ENCODE results near the gene NR4A1. TPM values are rescaled to one million over a fixed set of nuclear protein-coding genes. Genes with fewer than 3 reads are reported as not detected.

Gene NR4A1
- total RNA-seq: 100 to 1,000 TPM in 1 of 2 donors, 10 to 100 TPM in 1; 85.1 to 125 TPM

DNA sequence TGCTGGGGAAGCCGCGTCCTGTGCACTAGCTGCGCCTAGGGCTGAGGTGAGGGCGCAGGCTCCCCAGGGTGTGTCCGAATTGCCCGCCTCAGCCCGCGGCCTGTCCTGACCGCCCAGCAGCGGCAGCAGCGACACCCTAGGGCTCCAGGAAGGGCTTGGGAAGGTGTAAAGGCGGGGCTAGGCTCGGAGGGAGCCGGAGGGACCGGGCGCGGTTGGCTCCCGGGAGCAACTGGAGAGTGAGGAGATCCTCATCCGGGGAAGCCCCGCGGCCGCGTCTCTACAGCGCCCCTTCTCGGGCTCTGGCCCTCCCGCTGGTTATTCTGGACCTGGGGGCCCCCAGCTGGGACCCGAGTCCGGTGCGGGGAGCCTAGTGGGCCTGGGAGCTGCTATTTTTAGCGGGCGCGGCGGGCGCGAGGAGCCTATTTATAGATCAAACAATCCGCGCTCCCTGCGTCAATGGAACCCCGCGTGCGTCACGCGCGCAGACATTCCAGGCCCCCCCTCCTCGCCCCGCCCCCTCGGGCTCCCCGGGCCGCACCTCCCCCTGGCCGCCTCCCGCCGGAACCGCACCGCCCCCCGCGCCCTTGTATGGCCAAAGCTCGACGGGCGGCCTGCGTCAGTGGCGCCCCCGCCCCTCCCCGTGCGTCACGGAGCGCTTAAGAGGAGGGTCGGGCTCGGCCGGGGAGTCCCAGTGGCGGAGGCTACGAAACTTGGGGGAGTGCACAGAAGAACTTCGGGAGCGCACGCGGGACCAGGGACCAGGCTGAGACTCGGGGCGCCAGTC, at the start of gene NR4A1:
Gene NR4A1, plus strand, starts transcription at position 685 of the 784 bp plus-strand sequence. CDS start 2,887 bp downstream, outside the sequence.
- peak; percentile 99 for DNase-seq (ENCODE audit: low spot score)
- Histone ChIP-seq H3K4me3 (peak within 1 kb of the TSS; percentile 54 to 85), H3K27ac (peak within 1 kb of the TSS; percentile 100), H3K36me3 (peaks cover 5 to 6% of the 10 kb centered on the region in 2 donors), H3K27me3 (replicated peaks; ENCODE audit: insufficient read depth) (no peaks in the 10 kb centered on the region), H3K4me1 (replicated peaks) (peaks cover 33% of the 10 kb centered on the region), H3K9me3 (no peaks in the 10 kb centered on the region)
- WGBS: under 1% methylated on average over 59 of the region's 77 CpGs
- peak; percentile 100 for TF ChIP-seq POLR2AphosphoS5 (IDR thresholded peaks at IDR 0.05)
- TF ChIP-seq, protein P1, sequence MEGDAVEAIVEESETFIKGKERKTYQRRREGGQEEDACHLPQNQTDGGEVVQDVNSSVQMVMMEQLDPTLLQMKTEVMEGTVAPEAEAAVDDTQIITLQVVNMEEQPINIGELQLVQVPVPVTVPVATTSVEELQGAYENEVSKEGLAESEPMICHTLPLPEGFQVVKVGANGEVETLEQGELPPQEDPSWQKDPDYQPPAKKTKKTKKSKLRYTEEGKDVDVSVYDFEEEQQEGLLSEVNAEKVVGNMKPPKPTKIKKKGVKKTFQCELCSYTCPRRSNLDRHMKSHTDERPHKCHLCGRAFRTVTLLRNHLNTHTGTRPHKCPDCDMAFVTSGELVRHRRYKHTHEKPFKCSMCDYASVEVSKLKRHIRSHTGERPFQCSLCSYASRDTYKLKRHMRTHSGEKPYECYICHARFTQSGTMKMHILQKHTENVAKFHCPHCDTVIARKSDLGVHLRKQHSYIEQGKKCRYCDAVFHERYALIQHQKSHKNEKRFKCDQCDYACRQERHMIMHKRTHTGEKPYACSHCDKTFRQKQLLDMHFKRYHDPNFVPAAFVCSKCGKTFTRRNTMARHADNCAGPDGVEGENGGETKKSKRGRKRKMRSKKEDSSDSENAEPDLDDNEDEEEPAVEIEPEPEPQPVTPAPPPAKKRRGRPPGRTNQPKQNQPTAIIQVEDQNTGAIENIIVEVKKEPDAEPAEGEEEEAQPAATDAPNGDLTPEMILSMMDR (IDR thresholded peaks at IDR 0.05): peak in 2 of 4 experiments; percentile 11 to 20
- TF ChIP-seq POLR2A (IDR thresholded peaks at IDR 0.05): peak; percentile 95
- intact Hi-C loops (cut with DNase I): loop anchor here (2.0 kb wide), 1 partner anchor 18 kb away; no protein-coding TSS in a partner anchor

DNA sequence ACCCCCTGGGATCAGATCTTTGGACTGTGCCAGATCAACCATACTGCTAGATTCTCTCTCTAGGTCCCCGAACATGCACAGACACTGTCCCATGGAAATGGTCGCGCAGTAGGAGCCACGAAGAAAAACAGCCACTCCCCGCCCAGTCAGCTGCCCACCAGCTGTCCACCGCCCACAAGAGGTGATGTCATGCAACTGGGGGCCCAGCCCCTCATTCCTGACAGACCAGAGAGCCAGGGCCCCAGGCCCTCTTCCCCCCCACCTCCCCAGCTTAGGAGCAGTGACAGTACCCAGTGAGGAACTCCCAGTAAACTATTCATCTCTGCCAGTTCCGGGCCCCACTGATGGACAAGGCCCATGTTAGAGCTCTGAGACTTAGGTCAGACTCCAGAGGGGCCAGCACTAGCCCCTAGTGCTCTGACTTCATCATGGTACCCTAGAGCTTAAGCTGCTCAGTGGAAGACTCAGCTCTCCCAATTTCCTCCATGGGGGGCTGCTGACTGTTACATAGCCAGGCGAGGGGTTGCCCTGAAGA, 48.2 kb upstream of the NR4A1 start:
- Histone ChIP-seq H3K9me3 (no peaks in the 10 kb centered on the region), H3K36me3 (no peaks in the 10 kb centered on the region), H3K27ac (no peak overlapping the region), H3K27me3 (replicated peaks; ENCODE audit: insufficient read depth) (no peaks in the 10 kb centered on the region), H3K4me1 (replicated peaks) (no peaks in the 10 kb centered on the region), H3K4me3 (no peak overlapping the region)
- WGBS: 91% methylated on average over 8 of the region's 8 CpGs
- TF ChIP-seq, protein P1 (IDR thresholded peaks at IDR 0.05): no peak
- TF ChIP-seq POLR2A (IDR thresholded peaks at IDR 0.05): no peak
- TF ChIP-seq POLR2AphosphoS5 (IDR thresholded peaks at IDR 0.05): no peak
- intact Hi-C loops (cut with DNase I): no loop called here
- no peak for DNase-seq (ENCODE audit: low spot score)

DNA sequence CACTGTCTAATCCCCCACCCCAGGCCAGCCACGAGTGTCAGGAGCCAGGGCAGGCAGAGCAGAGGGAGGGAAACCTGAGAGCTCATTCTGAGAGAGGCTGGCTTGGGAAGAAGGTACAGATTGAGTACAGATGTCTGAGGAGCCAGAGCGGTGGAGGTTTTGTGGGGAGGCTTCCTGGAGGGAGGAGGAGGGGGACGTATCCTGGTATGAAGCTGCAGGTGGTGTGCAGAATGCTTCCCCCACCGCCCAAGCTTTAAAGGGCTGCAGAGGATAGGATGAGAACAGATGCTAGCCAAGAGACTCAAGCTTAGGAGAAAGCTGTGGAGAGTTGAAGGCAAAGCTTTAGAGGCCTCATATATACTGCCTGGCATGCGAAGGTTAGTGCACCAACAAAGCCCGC, 47.7 kb upstream of the NR4A1 start:
- Histone ChIP-seq H3K27ac (no peak overlapping the region), H3K27me3 (replicated peaks; ENCODE audit: insufficient read depth) (no peaks in the 10 kb centered on the region), H3K4me3 (no peak overlapping the region), H3K9me3 (no peaks in the 10 kb centered on the region), H3K36me3 (no peaks in the 10 kb centered on the region), H3K4me1 (replicated peaks) (no peaks in the 10 kb centered on the region)
- DNase-seq (ENCODE audit: low spot score): no peak
- WGBS: 76% methylated on average over 6 of the region's 6 CpGs
- no peak for TF ChIP-seq POLR2AphosphoS5 (IDR thresholded peaks at IDR 0.05)
- TF ChIP-seq, protein P1 (IDR thresholded peaks at IDR 0.05): no peak
- no peak for TF ChIP-seq POLR2A (IDR thresholded peaks at IDR 0.05)
- intact Hi-C loops (cut with DNase I): no loop called here

DNA sequence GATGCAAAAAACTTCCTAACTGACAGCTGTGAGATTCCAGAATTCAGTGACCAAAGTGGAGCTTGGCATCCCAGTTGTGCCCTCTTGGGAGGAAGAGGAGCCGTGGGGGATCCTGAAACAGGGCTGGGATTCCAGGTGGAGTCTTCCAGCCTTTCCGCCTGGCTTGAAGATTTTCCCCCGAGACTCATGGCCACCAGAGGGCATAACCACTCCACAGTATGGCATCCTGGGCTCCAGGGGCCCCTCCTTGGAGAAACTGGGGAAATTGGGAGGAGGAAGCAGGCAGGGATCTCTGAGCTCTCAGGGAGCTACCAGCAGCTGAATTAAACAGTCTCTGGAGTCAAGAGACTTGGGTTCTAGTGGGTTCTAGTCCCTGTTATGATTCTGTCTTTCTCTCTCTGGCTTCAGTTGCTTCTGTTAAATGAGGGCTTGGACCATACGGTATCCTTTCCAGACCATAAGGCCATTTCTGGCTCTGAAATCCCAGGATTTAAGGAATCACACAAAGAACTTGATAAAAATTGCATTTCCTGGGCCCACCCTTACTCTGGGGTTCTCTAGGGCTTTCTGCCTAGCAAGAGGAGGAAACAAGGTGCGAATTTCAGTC, 47.1 kb upstream of the NR4A1 start:
- no peak overlapping the region for H3K27ac ChIP-seq
- 50% methylated on average over 5 of the region's 5 CpGs for WGBS
- H3K27me3 ChIP-seq (replicated peaks; ENCODE audit: insufficient read depth): no peaks in the 10 kb centered on the region
- intact Hi-C loops (cut with DNase I): loop anchor here (2.0 kb wide), 1 partner anchor 17 kb away; no protein-coding TSS in a partner anchor
- peaks cover under 1% of the 10 kb centered on the region for H3K4me1 ChIP-seq (replicated peaks)
- no peak overlapping the region for H3K4me3 ChIP-seq
- H3K36me3 ChIP-seq: no peaks in the 10 kb centered on the region
- H3K9me3 ChIP-seq: no peaks in the 10 kb centered on the region
- peak; percentile 61 for DNase-seq (ENCODE audit: low spot score)
- TF ChIP-seq, protein P1 (IDR thresholded peaks at IDR 0.05): peak; percentile 43 to 93 (median 76)
- peak; percentile 63 for TF ChIP-seq POLR2AphosphoS5 (IDR thresholded peaks at IDR 0.05)
- no peak for TF ChIP-seq POLR2A (IDR thresholded peaks at IDR 0.05)

Measured in prostate gland (tissue), 2 donors.